K562 (cell line): ENCODE data around the gene SERPINB4. TPM values are rescaled to one million over a fixed set of nuclear protein-coding genes. Genes with fewer than 3 reads are reported as not detected.
A peak's percentile ranks its signal among the peaks of the same experiment; 100 is the strongest.

Experiments
- ATAC-seq: fragments of 200-7000 bp; cut with Tn5 transposase; 3 replicates; pipeline ENCODE4 v1.9.1; 2020; ENCODE audit warnings: moderate library complexity
- BruUV-seq: library from RNA; stranded (reverse); fragments of 400-500 nt; replicated peaks from 2 replicates; lab custom pipeline; 2021; lab: Mats Ljungman, UMichigan
- CTCF ChIA-PET: fragments of 300-600 bp; formaldehyde crosslinking; extraction: SDS; loops from one replicate; lab custom pipeline; 2021; ENCODE audit warnings: low intra/inter-chr PET ratio; lab: Yijun Ruan, JAX
- POLR2A ChIA-PET: fragments of 300-600, 350-650 bp; sonication (Branson Sonifier 250); formaldehyde crosslinking; extraction: SDS; loops from one replicate; lab custom pipeline; 2021; ENCODE audit warnings: antibody characterized with exemption, inconsistent platforms; lab: Yijun Ruan, JAX
- DNase-seq, 4 experiments: peaks; one replicate each; pipeline versions ENCODE4 v3.0.0 to v3.0.0-alpha.2; 2011 to 2018; ENCODE audit warnings: low spot score in 3 of 4, mixed read lengths in 3 of 4; ENCODE audit errors: extremely low read depth in 1 of 4
- FAIRE-seq: peaks from 2 replicates; lab custom pipeline; 2011; peaks lifted over from hg19 to GRCh38; lab: Jason Lieb, UNC
- H2AFZ ChIP-seq: 2 replicates; pipeline ENCODE4 v1.6.0; 2011; ENCODE audit warnings: low read depth, low read length, control low read depth, inconsistent platforms
- H3K27ac ChIP-seq: fragments of 200-600 bp; 3 replicates; pipeline ENCODE4 v1.8.0; 2011; ENCODE audit warnings: low read depth, mild to moderate bottlenecking, control low read depth, inconsistent platforms, low read length, moderate library complexity, mixed read lengths; ENCODE audit errors: extremely low read depth
- H3K27me3 ChIP-seq, 2 experiments: fragments of 300-600 bp in 1 of 2; 2 replicates in 1 of 2; 3 replicates in 1 of 2; pipeline versions ENCODE4 v1.6.0 to v1.8.0; 2011; ENCODE audit warnings: inconsistent platforms in 2 of 2, low read length in 2 of 2, mild to moderate bottlenecking in 1 of 2, mixed read lengths in 1 of 2, moderate library complexity in 1 of 2; ENCODE audit not compliant: control insufficient read depth in 2 of 2, insufficient read depth in 2 of 2
- H3K36me3 ChIP-seq: fragments of 300-600 bp; 3 replicates; pipeline ENCODE4 v1.8.0; 2011; ENCODE audit warnings: mild to moderate bottlenecking, low read length, inconsistent platforms; ENCODE audit not compliant: control insufficient read depth, insufficient read depth
- H3K4me1 ChIP-seq, 2 experiments: fragments of 200-600 bp in 1 of 2; replicated peaks in 1 of 2; 2 replicates in 1 of 2; 3 replicates in 1 of 2; pipeline versions ENCODE4 v1.5.1 to v1.8.0; 2011; ENCODE audit warnings: inconsistent platforms in 2 of 2, low read length in 2 of 2, mild to moderate bottlenecking in 1 of 2, mixed read lengths in 1 of 2, moderate library complexity in 1 of 2; ENCODE audit not compliant: control insufficient read depth in 2 of 2, insufficient read depth in 2 of 2
- H3K4me2 ChIP-seq: 2 replicates; pipeline ENCODE4 v1.6.1; 2011; ENCODE audit warnings: low read length, control low read depth, inconsistent platforms, mixed read lengths; ENCODE audit not compliant: insufficient read depth
- H3K4me3 ChIP-seq: fragments of 200-600 bp; sonication (generic), shearing (Covaris generic); 2 replicates; pipeline ENCODE4 v1.5.1; 2016; ENCODE audit warnings: control low read depth, inconsistent platforms
- H3K79me2 ChIP-seq: fragments of 200-600 bp; 3 replicates; pipeline ENCODE4 v1.8.0; 2011; ENCODE audit warnings: low read length, inconsistent platforms; ENCODE audit not compliant: control insufficient read depth, insufficient read depth
- H3K9ac ChIP-seq, 2 experiments: 2 replicates each; pipeline versions ENCODE4 v1.6.0 to v1.6.1; 2011; ENCODE audit warnings: low read depth in 2 of 2, low read length in 2 of 2, control low read depth in 1 of 2, inconsistent platforms in 1 of 2, mild to moderate bottlenecking in 1 of 2, mixed read lengths in 1 of 2; ENCODE audit not compliant: insufficient read depth in 1 of 2
- H3K9me1 ChIP-seq: one replicate; pipeline ENCODE4 v1.6.0; 2011; ENCODE audit warnings: inconsistent platforms, mild to moderate bottlenecking, low read length, moderate library complexity; ENCODE audit not compliant: control insufficient read depth, insufficient read depth
- H3K9me3 ChIP-seq: replicated peaks from 2 replicates; pipeline ENCODE4 v1.5.1; 2011; ENCODE audit warnings: low read depth, low read length, inconsistent platforms; ENCODE audit not compliant: control insufficient read depth, insufficient read depth
- H4K20me1 ChIP-seq: replicated peaks from 2 replicates; pipeline ENCODE4 v1.6.1; 2011; ENCODE audit warnings: low read length, inconsistent platforms, mixed read lengths; ENCODE audit not compliant: control insufficient read depth, insufficient read depth
- FOXJ3 ChIP-seq: sonication (generic); formaldehyde crosslinking; IDR thresholded peaks from 2 replicates; pipeline ENCODE4 v1.4.0; 2020; ENCODE audit warnings: mild to moderate bottlenecking, missing genetic modification reagents
- MAFF ChIP-seq: IDR thresholded peaks from 2 replicates; pipeline ENCODE4 v1.6.1; 2012; ENCODE audit warnings: low read length, improper control_type of control experiment
- PYGO2 ChIP-seq: fragments of 450-650 bp; IDR thresholded peaks from 2 replicates; pipeline ENCODE4 v1.6.1; 2016; ENCODE audit warnings: mild to moderate bottlenecking, missing genetic modification characterization, moderate library complexity, missing compliant biosample characterization
- WGBS: fragments of 100-300 bp; shearing (Covaris generic); methylation state at CpG from one replicate; pipeline ENCODE4 v1.1.6; 2016; ENCODE audit warnings: low coverage, mixed read lengths; ENCODE audit not compliant: insufficient coverage; ENCODE audit errors: missing lambda C conversion rate; 5-methylcytosine and 5-hydroxymethylcytosine counted together
- in situ Hi-C: fragments of 300-500 bp; cut with MboI; formaldehyde crosslinking; loops from 4 replicates; pipeline ENCODE4 v1.15.0; 2018; ENCODE audit warnings: inconsistent platforms, mixed read lengths
- intact Hi-C: fragments of 100-400 bp; cut with micrococcal nuclease; formaldehyde crosslinking; loops from 2 replicates; pipeline ENCODE4 v1.14.2; 2022
- polyA plus RNA-seq, 8 experiments: library from polyadenylated mRNA; depleted of rRNA in 4 of 8; stranded (reverse) in 5 of 8; unstranded in 3 of 8; fragments of >200 nt; fragmentation: Nextera tagmentation in 2 of 8; fragmentation: Illumina TruSeq in 1 of 8; extraction: Ambion mirVana in 2 of 8; extraction: Trizol in 1 of 8; gene quantifications; 2 replicates each; pipeline versions ENCODE4 v1.2.1 to v1.2.3, GENCODE V29; 2011 to 2014; ENCODE audit warnings: inconsistent platforms in 1 of 8, missing spikeins in 1 of 8
- total RNA-seq, 7 experiments: library from RNA; depleted of rRNA in 6 of 7; stranded (reverse); fragments of >200 nt in 6 of 7; fragmentation: Illumina TruSeq in 2 of 7; extraction: Trizol in 2 of 7; gene quantifications; 2 replicates each; pipeline versions ENCODE4 v1.2.1 to v1.2.3, GENCODE V29; 2011 to 2021; ENCODE audit warnings: low replicate concordance in 1 of 7

The SERPINB4 gene
- total and polyA plus RNA-seq, 9 of the 15 experiments (the other 6 are each of a cell fraction or from before 2014, with no cell fraction given) = not detected

DNA sequence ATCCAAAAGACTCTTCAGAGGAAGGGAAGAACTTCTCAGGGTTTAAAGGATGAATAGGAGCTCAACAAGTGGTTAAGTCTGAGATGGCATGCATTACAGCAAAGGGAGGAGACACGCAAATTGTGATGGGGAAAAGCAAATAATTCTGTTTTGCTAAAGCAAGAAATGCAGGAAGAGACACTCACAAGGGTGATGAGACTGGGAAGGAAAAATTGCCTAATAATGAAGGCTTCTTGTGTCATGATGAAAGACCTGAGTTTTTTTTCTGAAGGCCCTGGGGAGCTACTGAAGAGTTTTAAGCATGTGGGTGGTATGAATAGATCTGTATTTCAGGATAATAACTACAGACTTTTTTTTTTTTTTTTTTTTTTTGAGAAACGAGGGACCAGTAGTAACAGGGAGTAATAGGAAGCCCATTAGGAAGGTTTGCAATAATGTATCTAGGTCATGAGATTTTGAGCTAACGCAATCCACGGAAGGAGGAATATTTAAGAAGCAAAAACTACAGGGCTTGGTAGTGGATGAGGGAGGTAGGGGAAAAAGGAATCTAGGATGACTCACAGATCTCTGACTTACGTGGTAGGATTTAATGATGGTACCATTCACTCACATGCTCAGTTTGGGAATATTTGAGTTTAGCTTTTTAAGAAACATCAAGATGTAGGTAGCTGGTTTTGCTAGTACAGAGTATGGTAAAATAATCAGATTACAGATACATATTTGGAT is 33.6 kb upstream of the SERPINB4 start:
- intact Hi-C loops = no loop called here
- CTCF ChIA-PET = interaction anchor here (0.6 kb wide), 1 partner anchor 167 kb away, joined by 3 read pairs; no protein-coding TSS in a partner anchor
- Histone ChIP-seq H3K79me2 (no peaks in the 10 kb centered on the region), H3K27me3 (no peaks in the 10 kb centered on the region), H3K9ac (no peak overlapping the region), H3K9me3 (no peaks in the 10 kb centered on the region), H4K20me1 (no peaks in the 10 kb centered on the region), H3K27ac (no peak overlapping the region), H3K4me1 (no peaks in the 10 kb centered on the region), H3K9me1 (no peaks in the 10 kb centered on the region), H3K4me3 (no peak overlapping the region), H2AFZ (no peak overlapping the region), H3K4me2 (no peak overlapping the region), H3K36me3 (no peaks in the 10 kb centered on the region)
- TF ChIP-seq PYGO2 (tag) = no peak
- DNase-seq (no peak), FAIRE-seq (no peak), ATAC-seq (no peak)
- no TSS peak for BruUV-seq
- 0% methylated on average over 4 of the region's 5 CpGs for WGBS
- POLR2A ChIA-PET = no interaction called here
- in situ Hi-C loops = no loop called here

- ATAC-seq (no peak), DNase-seq (no peak)
- POLR2A ChIA-PET = no interaction called here
- Histone ChIP-seq H3K4me1 (no peaks in the 10 kb centered on the region), H3K9me3 (no peaks in the 10 kb centered on the region), H3K4me3 (no peak overlapping the region), H3K9ac (no peak overlapping the region)
- BruUV-seq = no TSS peak
- peak; percentile 16; the same call in 1 of the 2 replicates for TF ChIP-seq MAFF
- TF ChIP-seq FOXJ3 (CRISPR knock-in tag) = no peak
- TF ChIP-seq, all 486 proteins: peak for 1
- intact Hi-C loops = no loop called here
- H3K79me2 ChIP-seq = no peaks in the 10 kb centered on the region
- H3K27me3 ChIP-seq = no peaks in the 10 kb centered on the region
- no peaks in the 10 kb centered on the region for H4K20me1 ChIP-seq
- in situ Hi-C loops = no loop called here
- no peak overlapping the region for H3K27ac ChIP-seq
- no peaks in the 10 kb centered on the region for H3K36me3 ChIP-seq
- H3K4me2 ChIP-seq = no peak overlapping the region
- no peak overlapping the region for H2AFZ ChIP-seq
- H3K9me1 ChIP-seq = no peaks in the 10 kb centered on the region
- CTCF ChIA-PET = no interaction called here
- no peak for FAIRE-seq
- 3% methylated on average over 5 of the region's 5 CpGs for WGBS
Measured at GRCh38 chr18:63676526-63677323, 32.7 kb upstream of the SERPINB4 start.
